Osteoblast (primary cell): ENCODE measurements around the gene GHDC. TPM values are rescaled to one million over a fixed set of nuclear protein-coding genes. Genes with fewer than 3 reads are reported as not detected.

Source experiments
- DNase-seq: peaks from one replicate; pipeline ENCODE4 v3.0.0; 2011; ENCODE audit warnings: low spot score, mixed read lengths; ENCODE audit not compliant: insufficient read length; ENCODE audit errors: missing footprints
- H2AFZ ChIP-seq: 2 replicates; pipeline ENCODE4 v1.6.0; 2011; ENCODE audit warnings: mild to moderate bottlenecking, low read length
- H3K27ac ChIP-seq: 2 replicates; pipeline ENCODE4 v1.5.1; 2011; ENCODE audit warnings: mild to moderate bottlenecking, low read depth, low read length, moderate library complexity
- H3K27me3 ChIP-seq: 2 replicates; pipeline ENCODE4 v1.6.0; 2012; ENCODE audit warnings: mild to moderate bottlenecking, control low read depth, inconsistent platforms, low read length, moderate library complexity; ENCODE audit not compliant: insufficient read depth
- H3K36me3 ChIP-seq: 2 replicates; pipeline ENCODE4 v1.5.1; 2011; ENCODE audit warnings: mild to moderate bottlenecking, low read length, control low read depth, moderate library complexity; ENCODE audit not compliant: insufficient read depth
- H3K4me1 ChIP-seq: 2 replicates; pipeline ENCODE4 v1.5.1; 2011; ENCODE audit warnings: mild to moderate bottlenecking, low read length, control low read depth, moderate library complexity; ENCODE audit not compliant: insufficient read depth
- H3K4me2 ChIP-seq: 2 replicates; pipeline ENCODE4 v1.6.0; 2011; ENCODE audit warnings: mild to moderate bottlenecking, low read length; ENCODE audit not compliant: insufficient read depth
- H3K4me3 ChIP-seq: fragments of 200-600 bp; sonication (generic); 3 replicates; pipeline ENCODE4 v1.5.1; 2012; ENCODE audit warnings: mild to moderate bottlenecking, low read length, inconsistent platforms; ENCODE audit not compliant: insufficient read depth
- H3K79me2 ChIP-seq: 2 replicates; pipeline ENCODE4 v1.6.0; 2012; ENCODE audit warnings: mild to moderate bottlenecking, low read length, control low read depth, inconsistent platforms; ENCODE audit not compliant: insufficient read depth
- H3K9me3 ChIP-seq: 2 replicates; pipeline ENCODE4 v1.5.1; 2011; ENCODE audit warnings: low read depth, low read length, control low read depth
- H4K20me1 ChIP-seq: 2 replicates; pipeline ENCODE4 v1.6.0; 2012; ENCODE audit warnings: mild to moderate bottlenecking, low read length, control low read depth; ENCODE audit not compliant: insufficient read depth
- total RNA-seq: library from RNA; depleted of rRNA; stranded (reverse); fragments of >200 nt; gene quantifications from 2 replicates; pipeline ENCODE4 v1.2.3, GENCODE V29; 2012
- TF ChIP-seq, protein P1 (sequence below): IDR thresholded peaks from 2 replicates; pipeline ENCODE4 v1.5.1; 2011; ENCODE audit warnings: mild to moderate bottlenecking, low read depth, low read length, moderate library complexity; ENCODE audit errors: extremely low read depth

The GHDC gene
- total RNA-seq, 1 donor: 31.8 TPM

DNA sequence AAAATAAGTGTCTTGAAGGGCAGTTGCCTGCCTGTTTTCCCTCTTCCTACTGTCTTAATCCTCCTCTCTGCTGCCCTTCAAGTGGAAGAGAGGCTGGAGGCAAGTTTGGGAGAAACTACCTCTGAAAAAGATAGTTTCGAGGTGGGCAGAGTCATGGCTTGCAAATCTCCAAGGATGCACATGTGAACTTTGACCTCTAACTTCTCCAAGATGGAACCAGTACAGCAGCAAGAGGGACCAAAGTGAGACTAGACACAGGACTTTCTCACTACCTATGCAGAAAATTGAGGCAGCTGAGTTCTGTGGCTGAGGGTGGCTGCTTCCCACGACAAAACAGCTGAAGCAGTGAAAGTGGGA, 12.5 kb downstream of the GHDC start:
- H3K4me2 ChIP-seq: no peak overlapping the region

DNA sequence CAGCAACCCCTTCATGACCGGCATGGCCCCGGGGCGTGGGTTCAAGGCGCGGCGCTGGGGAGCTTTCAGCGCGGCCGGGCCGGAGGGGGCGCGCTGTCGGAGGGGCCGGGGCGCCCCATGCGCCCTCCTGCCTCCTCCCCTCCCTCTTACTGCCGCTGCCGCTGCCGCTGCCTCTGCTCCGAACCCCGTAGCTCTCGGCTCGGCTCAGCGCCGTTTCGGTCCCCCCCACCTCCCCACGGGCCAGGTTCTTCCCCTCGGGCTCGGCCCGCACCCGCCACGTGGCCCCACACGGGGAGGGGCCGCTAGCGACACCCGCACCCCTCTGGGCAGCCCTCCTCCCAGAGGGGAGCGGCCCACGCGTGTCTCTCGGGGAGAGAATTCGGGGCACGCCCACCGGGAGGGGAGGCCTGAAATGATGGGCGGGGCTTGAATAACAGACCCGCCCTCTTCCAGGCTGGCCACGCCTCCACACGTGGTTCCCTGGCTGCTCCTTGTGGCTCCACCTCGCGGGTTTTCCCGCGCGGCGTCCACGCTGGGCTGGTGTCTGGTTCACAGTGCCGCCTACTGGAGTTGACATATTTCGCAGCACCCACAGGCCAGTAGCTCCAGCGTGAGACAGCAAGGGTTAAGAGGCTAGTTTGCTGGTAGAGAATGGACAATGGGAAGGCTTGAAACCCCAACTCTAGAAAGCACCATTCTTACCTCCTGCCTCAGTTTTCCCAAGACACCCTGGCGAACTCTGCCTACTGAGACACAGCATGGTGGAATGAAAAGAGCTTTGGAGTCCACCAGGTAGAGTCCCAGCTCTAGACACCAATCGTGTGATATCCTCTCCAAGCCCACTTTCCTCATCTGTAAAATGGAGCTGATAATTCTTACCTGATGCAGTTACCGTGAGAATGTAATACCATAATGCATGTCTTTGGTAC, 13.1 kb downstream of the GHDC start, which contains the start of gene KCNH4:
KCNH4 (minus strand) TSS at position 221 of the 929 bp plus-strand sequence; CDS start at position 24, 197 bp downstream.
- Histone ChIP-seq H3K4me2 (peak within 1 kb of the TSS; percentile 63), H2AFZ (no peak within 1 kb of the TSS), H3K79me2 (no peaks in the 10 kb centered on the region)

More for the DNA sequence above, 12.5 kb downstream of the GHDC start:
- Histone ChIP-seq H3K9me3 (no peaks in the 10 kb centered on the region), H3K4me3 (no peak overlapping the region), H3K4me1 (peaks cover 26% of the 10 kb centered on the region), H3K36me3 (no peaks in the 10 kb centered on the region), H3K79me2 (no peaks in the 10 kb centered on the region), H3K27me3 (peaks cover 32% of the 10 kb centered on the region), H2AFZ (no peak overlapping the region), H3K27ac (no peak overlapping the region), H4K20me1 (no peaks in the 10 kb centered on the region)
- DNase-seq: no peak
- TF ChIP-seq, protein P1, sequence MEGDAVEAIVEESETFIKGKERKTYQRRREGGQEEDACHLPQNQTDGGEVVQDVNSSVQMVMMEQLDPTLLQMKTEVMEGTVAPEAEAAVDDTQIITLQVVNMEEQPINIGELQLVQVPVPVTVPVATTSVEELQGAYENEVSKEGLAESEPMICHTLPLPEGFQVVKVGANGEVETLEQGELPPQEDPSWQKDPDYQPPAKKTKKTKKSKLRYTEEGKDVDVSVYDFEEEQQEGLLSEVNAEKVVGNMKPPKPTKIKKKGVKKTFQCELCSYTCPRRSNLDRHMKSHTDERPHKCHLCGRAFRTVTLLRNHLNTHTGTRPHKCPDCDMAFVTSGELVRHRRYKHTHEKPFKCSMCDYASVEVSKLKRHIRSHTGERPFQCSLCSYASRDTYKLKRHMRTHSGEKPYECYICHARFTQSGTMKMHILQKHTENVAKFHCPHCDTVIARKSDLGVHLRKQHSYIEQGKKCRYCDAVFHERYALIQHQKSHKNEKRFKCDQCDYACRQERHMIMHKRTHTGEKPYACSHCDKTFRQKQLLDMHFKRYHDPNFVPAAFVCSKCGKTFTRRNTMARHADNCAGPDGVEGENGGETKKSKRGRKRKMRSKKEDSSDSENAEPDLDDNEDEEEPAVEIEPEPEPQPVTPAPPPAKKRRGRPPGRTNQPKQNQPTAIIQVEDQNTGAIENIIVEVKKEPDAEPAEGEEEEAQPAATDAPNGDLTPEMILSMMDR: no peak

DNA sequence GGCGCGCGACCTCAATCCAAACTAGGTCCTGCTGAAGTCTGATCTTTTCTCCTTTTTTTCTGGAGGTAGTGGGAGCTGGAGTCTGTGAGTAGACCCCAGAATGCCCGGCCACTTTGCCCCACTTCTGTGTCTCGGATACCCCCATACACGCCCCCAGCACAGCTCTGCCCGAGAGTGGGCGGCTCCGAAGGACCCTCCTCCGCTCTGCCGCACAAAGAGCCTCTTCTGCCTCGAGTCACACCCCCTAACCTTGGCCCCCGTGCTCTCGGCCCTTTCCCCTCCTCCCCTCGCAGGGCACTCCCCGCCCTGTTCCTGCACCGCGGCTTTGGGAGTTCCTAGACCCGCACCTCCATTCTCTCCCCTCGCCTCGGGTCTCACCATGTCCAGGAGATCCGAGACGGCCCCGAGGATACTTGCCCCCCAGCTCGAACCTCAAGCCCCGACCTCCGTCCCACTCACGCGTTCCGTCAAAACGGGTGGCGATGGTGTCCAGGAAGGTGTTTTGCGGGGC, 13.8 kb downstream of the GHDC start:
- H3K4me2 ChIP-seq: peak overlapping the region; percentile 63
- H3K4me3 ChIP-seq: peak overlapping the region; percentile 58
- no peaks in the 10 kb centered on the region for H4K20me1 ChIP-seq
- H3K27ac ChIP-seq: no peak overlapping the region
- H2AFZ ChIP-seq: no peak overlapping the region
- no peaks in the 10 kb centered on the region for H3K9me3 ChIP-seq
- H3K4me1 ChIP-seq: peaks cover 26% of the 10 kb centered on the region
- H3K27me3 ChIP-seq: peaks cover 32% of the 10 kb centered on the region
- no peaks in the 10 kb centered on the region for H3K79me2 ChIP-seq
- no peaks in the 10 kb centered on the region for H3K36me3 ChIP-seq
- DNase-seq: no peak
- TF ChIP-seq, protein P1: no peak

More for the DNA sequence above, 13.1 kb downstream of the GHDC start, which contains the start of gene KCNH4:
- peak within 1 kb of the TSS; percentile 58 for H3K4me3 ChIP-seq
- H3K4me1 ChIP-seq: peaks cover 26% of the 10 kb centered on the region
- no peak within 1 kb of the TSS for H3K27ac ChIP-seq
- no peaks in the 10 kb centered on the region for H4K20me1 ChIP-seq
- TF ChIP-seq, protein P1: peak; percentile 65
- no peaks in the 10 kb centered on the region for H3K9me3 ChIP-seq
- peak; percentile 96 for DNase-seq
- H3K36me3 ChIP-seq: no peaks in the 10 kb centered on the region
- H3K27me3 ChIP-seq: peaks cover 32% of the 10 kb centered on the region

DNA sequence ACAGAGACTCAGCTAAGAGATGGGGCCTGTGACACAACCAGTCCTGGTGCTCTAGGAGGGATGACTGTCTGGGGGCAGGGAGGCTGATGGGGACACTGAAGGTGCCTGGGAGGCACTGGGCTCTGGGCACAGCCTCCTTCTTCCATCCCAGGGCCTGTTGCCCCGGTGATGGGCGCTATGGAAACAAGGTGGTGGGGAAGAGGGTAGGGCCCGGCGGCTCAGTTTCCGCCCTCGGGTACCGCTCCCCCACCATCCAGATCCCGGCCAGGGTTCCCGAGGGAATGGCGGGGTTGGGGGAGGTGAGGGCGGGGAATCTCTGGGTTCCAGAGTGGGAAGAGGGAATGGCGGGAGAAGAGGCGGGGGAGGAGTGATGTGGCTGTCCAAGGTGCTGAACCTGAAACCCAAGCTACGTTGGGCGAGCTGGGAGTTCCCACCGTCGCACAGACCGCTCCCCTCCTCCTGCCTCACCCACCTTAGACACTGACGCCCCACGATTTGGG, 14.3 kb downstream of the GHDC start:
- no peaks in the 10 kb centered on the region for H4K20me1 ChIP-seq
- no peak overlapping the region for H2AFZ ChIP-seq
- H3K79me2 ChIP-seq: no peaks in the 10 kb centered on the region
- H3K9me3 ChIP-seq: no peaks in the 10 kb centered on the region
- peaks cover 26% of the 10 kb centered on the region for H3K4me1 ChIP-seq
- H3K36me3 ChIP-seq: no peaks in the 10 kb centered on the region
- H3K27me3 ChIP-seq: peaks cover 35% of the 10 kb centered on the region
- no peak overlapping the region for H3K4me3 ChIP-seq
- TF ChIP-seq, protein P1: no peak
- H3K4me2 ChIP-seq: peak overlapping the region; percentile 63
- no peak overlapping the region for H3K27ac ChIP-seq
- DNase-seq: peak; percentile 95
